ENCODE measurements around the gene ATR. TPM values are rescaled to one million over a fixed set of nuclear protein-coding genes. Genes with fewer than 3 reads are reported as not detected.

ATR gene
- total RNA-seq, 1 experiment from 2014 or later: 17.5 TPM

DNA sequence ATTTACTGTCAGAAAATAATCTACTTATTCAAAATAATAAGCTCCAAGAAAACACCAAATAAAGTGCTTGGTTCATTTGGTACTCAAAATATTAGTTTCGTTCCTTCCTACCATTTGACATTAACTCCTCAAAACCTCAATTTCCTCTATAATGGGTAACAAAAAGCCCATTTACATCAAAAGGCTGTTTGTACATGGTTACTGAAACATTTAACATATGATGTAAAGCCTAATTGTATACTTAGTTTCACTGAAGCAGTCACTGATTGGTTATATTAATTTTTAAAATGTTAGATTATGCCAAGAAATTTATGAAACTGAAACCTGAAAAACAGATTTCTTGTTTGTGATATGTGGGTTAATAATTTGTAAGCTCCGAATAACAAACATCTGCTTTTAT, 145.4 kb downstream of the ATR start:
- POLR2A ChIA-PET: interaction anchor here (0.6 kb wide), 1 partner anchor 14 kb away, joined by 3 read pairs; no protein-coding TSS in a partner anchor
- H3K27me3 ChIP-seq (replicated peaks; ENCODE audit: control insufficient read depth, insufficient read depth, low read length): no peaks in the 10 kb centered on the region
- no peaks in the 10 kb centered on the region for H3K27me3 Mint-ChIP-seq (ENCODE audit: insufficient read depth, unreplicated experiment)
- BruUV-seq (replicated peaks): no TSS peak
- 0 out of 2 replicates have a peak, but pooled peaks cover 6% of the 10 kb centered on the region for H3K4me1 ChIP-seq
- peaks cover 6% of the 10 kb centered on the region for H3K4me1 Mint-ChIP-seq (ENCODE audit: low read depth, unreplicated experiment)
- no peaks in the 10 kb centered on the region for H3K36me3 ChIP-seq (ENCODE audit: control insufficient read depth, insufficient read depth, low read length)
- no peak overlapping the region for H3K27ac Mint-ChIP-seq (ENCODE audit: unreplicated experiment)
- H3K9me3 Mint-ChIP-seq (ENCODE audit: unreplicated experiment): no peaks in the 10 kb centered on the region
- no peak overlapping the region for H3K4me3 Mint-ChIP-seq (ENCODE audit: unreplicated experiment)
- intact Hi-C loops (cut with micrococcal nuclease; ENCODE audit: unreplicated experiment): no loop called here
- peaks cover 29% of the 10 kb centered on the region for H3K36me3 Mint-ChIP-seq (ENCODE audit: insufficient read depth, unreplicated experiment)
- CTCF ChIA-PET: no interaction called here
- H3K4me3 ChIP-seq (ENCODE audit: low read depth, low read length): no peak overlapping the region
- no peak for DNase-seq
- no peaks in the 10 kb centered on the region for H3K9me3 ChIP-seq
- TF ChIP-seq, protein P1, sequence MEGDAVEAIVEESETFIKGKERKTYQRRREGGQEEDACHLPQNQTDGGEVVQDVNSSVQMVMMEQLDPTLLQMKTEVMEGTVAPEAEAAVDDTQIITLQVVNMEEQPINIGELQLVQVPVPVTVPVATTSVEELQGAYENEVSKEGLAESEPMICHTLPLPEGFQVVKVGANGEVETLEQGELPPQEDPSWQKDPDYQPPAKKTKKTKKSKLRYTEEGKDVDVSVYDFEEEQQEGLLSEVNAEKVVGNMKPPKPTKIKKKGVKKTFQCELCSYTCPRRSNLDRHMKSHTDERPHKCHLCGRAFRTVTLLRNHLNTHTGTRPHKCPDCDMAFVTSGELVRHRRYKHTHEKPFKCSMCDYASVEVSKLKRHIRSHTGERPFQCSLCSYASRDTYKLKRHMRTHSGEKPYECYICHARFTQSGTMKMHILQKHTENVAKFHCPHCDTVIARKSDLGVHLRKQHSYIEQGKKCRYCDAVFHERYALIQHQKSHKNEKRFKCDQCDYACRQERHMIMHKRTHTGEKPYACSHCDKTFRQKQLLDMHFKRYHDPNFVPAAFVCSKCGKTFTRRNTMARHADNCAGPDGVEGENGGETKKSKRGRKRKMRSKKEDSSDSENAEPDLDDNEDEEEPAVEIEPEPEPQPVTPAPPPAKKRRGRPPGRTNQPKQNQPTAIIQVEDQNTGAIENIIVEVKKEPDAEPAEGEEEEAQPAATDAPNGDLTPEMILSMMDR (IDR thresholded peaks at IDR 0.05; ENCODE audit: insufficient read depth in 1 of 2, low read depth in 1 of 2, low read length in 1 of 2, severe bottlenecking in 1 of 2, unreplicated experiment in 1 of 2): no peak

DNA sequence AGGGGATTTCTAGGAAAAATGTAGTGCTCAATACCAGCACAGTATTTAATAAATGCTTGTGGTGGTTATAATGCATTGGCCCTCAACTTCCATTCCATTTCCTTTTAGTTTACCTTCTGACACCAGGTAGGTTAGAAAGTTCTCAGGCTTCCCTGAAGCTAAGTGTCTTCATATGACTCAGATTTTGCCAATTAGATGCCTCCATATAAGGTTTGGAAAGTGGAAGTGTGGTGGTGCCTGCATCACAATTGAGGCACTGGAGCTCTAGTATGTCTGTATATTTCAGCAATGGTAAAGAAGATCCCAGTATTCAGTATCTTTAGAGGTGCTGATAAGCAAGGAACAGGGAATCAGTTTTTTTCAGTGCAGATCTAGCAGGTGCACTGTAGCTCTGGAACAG, 149.0 kb downstream of the ATR start:
- H3K9me3 Mint-ChIP-seq (ENCODE audit: unreplicated experiment): no peaks in the 10 kb centered on the region
- no peak overlapping the region for H3K4me3 ChIP-seq (ENCODE audit: low read depth, low read length)
- DNase-seq: no peak
- ChIA-PET CTCF (no interaction called here), POLR2A (no interaction called here)
- intact Hi-C loops (cut with micrococcal nuclease; ENCODE audit: unreplicated experiment): no loop called here
- no peaks in the 10 kb centered on the region for H3K4me1 ChIP-seq
- no peaks in the 10 kb centered on the region for H3K27me3 ChIP-seq (replicated peaks; ENCODE audit: control insufficient read depth, insufficient read depth, low read length)
- peaks cover 19% of the 10 kb centered on the region for H3K36me3 Mint-ChIP-seq (ENCODE audit: insufficient read depth, unreplicated experiment)
- no peak overlapping the region for H3K4me3 Mint-ChIP-seq (ENCODE audit: unreplicated experiment)
- no peak overlapping the region for H3K27ac Mint-ChIP-seq (ENCODE audit: unreplicated experiment)
- H3K9me3 ChIP-seq: no peaks in the 10 kb centered on the region
- TF ChIP-seq, protein P1 (IDR thresholded peaks at IDR 0.05; ENCODE audit: insufficient read depth in 1 of 2, low read depth in 1 of 2, low read length in 1 of 2, severe bottlenecking in 1 of 2, unreplicated experiment in 1 of 2): no peak
- no peaks in the 10 kb centered on the region for H3K36me3 ChIP-seq (ENCODE audit: control insufficient read depth, insufficient read depth, low read length)
- BruUV-seq (replicated peaks): no TSS peak
- H3K4me1 Mint-ChIP-seq (ENCODE audit: low read depth, unreplicated experiment): no peaks in the 10 kb centered on the region
- H3K27me3 Mint-ChIP-seq (ENCODE audit: insufficient read depth, unreplicated experiment): no peaks in the 10 kb centered on the region

DNA sequence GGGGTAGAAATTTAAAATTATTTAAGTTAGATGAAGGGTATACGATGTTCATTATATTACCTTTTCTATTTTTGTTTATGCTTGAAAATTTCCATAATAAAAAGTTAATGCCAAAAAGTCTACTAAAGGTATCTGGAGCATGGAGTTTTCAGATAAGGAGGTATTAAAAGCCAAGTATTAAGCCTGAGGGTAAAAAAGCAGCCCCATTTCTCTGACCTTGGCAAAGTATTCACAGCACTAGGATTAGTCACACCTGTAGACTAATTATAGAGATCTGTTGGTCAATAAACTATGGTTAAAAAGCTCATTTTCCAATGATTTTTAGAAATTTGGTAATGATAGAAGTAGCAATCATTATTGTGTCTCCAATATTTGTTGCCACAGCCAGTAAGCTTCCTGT, 153.8 kb downstream of the ATR start:
- Mint-ChIP-seq H3K4me1 (ENCODE audit: low read depth, unreplicated experiment) (no peaks in the 10 kb centered on the region), H3K27ac (ENCODE audit: unreplicated experiment) (no peak overlapping the region), H3K27me3 (ENCODE audit: insufficient read depth, unreplicated experiment) (no peaks in the 10 kb centered on the region), H3K36me3 (ENCODE audit: insufficient read depth, unreplicated experiment) (peaks cover 13% of the 10 kb centered on the region), H3K4me3 (ENCODE audit: unreplicated experiment) (no peak overlapping the region), H3K9me3 (ENCODE audit: unreplicated experiment) (no peaks in the 10 kb centered on the region)
- H3K4me1 ChIP-seq: no peaks in the 10 kb centered on the region
- TF ChIP-seq, protein P1 (IDR thresholded peaks at IDR 0.05; ENCODE audit: insufficient read depth in 1 of 2, low read depth in 1 of 2, low read length in 1 of 2, severe bottlenecking in 1 of 2, unreplicated experiment in 1 of 2): no peak
- ChIA-PET CTCF (no interaction called here), POLR2A (no interaction called here)
- no TSS peak for BruUV-seq (replicated peaks)
- H3K4me3 ChIP-seq (ENCODE audit: low read depth, low read length): no peak overlapping the region
- H3K9me3 ChIP-seq: no peaks in the 10 kb centered on the region
- no peaks in the 10 kb centered on the region for H3K36me3 ChIP-seq (ENCODE audit: control insufficient read depth, insufficient read depth, low read length)
- intact Hi-C loops (cut with micrococcal nuclease; ENCODE audit: unreplicated experiment): no loop called here
- no peak for DNase-seq
- H3K27me3 ChIP-seq (replicated peaks; ENCODE audit: control insufficient read depth, insufficient read depth, low read length): no peaks in the 10 kb centered on the region

All from Caco-2 (cell line).